Measurements from ENCODE around the gene ARMC6. TPM values are rescaled to one million over a fixed set of nuclear protein-coding genes. Genes with fewer than 3 reads are reported as not detected.

The ARMC6 gene
- total RNA-seq, 4 donors from 2014 or later: 15.9 to 24.0 (median 19.2) TPM

DNA sequence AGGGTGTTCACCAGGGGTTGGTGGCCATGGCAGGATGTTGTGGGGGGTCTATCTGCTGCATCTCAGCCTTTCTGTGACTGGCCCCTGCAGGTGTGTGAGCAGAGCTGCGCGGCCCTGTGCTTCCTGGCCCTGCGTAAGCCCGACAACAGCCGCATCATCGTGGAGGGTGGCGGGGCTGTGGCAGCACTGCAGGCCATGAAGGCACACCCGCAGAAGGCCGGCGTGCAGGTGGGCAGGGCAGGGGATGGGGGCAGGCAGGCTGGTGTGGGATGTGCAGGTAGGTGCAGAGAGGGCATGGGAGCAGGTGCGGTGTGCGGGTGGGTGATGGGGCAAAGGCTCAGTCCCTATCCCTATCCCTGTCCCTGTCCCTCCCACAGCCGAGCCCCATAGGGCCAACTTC lies 22.3 kb downstream of the ARMC6 start:
- ATAC-seq: no peak
- Histone ChIP-seq H3K27ac (no peak overlapping the region), H3K27me3 (no peaks in the 10 kb centered on the region), H3K4me3 (no peak overlapping the region), H3K4me1 (no peaks in the 10 kb centered on the region), H3K36me3 (peaks cover 0 to 89% of the 10 kb centered on the region in 2 donors), H3K9me3 (no peaks in the 10 kb centered on the region)
- TF ChIP-seq EP300 (IDR thresholded peaks at IDR 0.05) (no peak), POLR2A (IDR thresholded peaks at IDR 0.05) (no peak)
- WGBS, 2 donors (ENCODE audit: low coverage in 1 of 2): 86 to 96% methylated on average over 1 to 3 of the region's 13 CpGs

DNA sequence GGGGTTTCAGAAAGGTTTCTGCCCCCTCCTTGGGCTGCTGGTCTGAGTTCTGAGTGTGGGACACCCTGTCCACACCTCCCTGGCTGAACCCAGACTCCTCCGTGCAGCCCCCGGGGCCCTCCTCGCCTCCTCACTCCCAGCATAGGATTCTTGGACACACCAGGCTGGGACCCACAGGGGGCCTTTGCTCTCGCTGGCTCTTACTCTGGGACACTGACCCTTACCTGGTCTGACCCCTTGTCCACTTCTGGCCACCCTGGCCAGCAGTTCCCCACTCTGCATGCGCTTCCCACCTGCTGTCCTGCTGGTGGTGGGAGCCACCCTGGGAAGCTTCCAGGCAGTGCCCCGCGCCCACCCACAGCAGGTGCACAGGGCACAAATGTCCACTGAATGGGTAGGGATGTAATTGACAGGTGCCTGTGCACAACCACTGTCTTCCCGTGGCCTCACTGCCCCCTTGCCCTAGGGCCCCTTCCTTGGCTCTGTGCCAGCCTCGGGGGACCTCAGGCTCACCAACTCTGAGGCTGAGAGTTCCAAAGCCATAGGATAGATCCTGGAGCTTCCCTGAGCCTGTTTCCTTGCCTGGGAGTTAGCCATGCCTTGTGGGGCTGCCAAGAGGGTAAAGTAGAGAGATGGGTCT lies 23.4 kb downstream of the ARMC6 start:
- no peak for TF ChIP-seq POLR2A (IDR thresholded peaks at IDR 0.05)
- TF ChIP-seq EP300 (IDR thresholded peaks at IDR 0.05): no peak
- no peak for TF ChIP-seq POLR2AphosphoS5 (IDR thresholded peaks at IDR 0.05)
- no peak for TF ChIP-seq CTCF (IDR thresholded peaks at IDR 0.05)
- no peaks in the 10 kb centered on the region for H3K9me3 ChIP-seq
- H3K27ac ChIP-seq: no peak overlapping the region
- H3K4me1 ChIP-seq: no peaks in the 10 kb centered on the region
- H3K36me3 ChIP-seq: peaks cover 0 to 78% of the 10 kb centered on the region in 2 donors
- ATAC-seq: no peak
- no peaks in the 10 kb centered on the region for H3K27me3 ChIP-seq
- no peak overlapping the region for H3K4me3 ChIP-seq
- WGBS, 2 donors (ENCODE audit: low coverage in 1 of 2): 84 to 100% methylated on average over 1 to 4 of the region's 9 CpGs

DNA sequence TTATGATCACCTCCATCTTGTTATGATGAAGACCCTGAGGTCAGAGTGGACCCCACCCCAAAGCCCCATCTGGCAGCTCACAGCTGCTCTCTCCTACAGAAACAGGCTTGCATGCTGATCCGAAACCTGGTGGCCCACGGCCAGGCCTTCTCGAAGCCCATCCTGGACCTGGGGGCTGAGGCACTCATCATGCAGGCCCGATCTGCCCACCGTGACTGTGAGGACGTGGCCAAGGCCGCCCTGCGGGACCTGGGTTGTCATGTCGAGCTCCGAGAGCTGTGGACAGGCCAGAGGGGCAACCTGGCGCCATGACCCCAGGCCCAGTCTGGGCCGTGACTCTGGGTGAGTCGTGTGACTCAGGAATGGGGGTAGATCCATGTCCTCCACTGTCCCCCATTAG lies 23.9 kb downstream of the ARMC6 start:
- TF ChIP-seq CTCF (IDR thresholded peaks at IDR 0.05): no peak
- TF ChIP-seq POLR2A (IDR thresholded peaks at IDR 0.05): no peak
- no peak for TF ChIP-seq EP300 (IDR thresholded peaks at IDR 0.05)
- TF ChIP-seq POLR2AphosphoS5 (IDR thresholded peaks at IDR 0.05): no peak
- Histone ChIP-seq H3K9me3 (no peaks in the 10 kb centered on the region), H3K36me3 (peaks cover 0 to 73% of the 10 kb centered on the region in 2 donors), H3K27ac (no peak overlapping the region), H3K27me3 (no peaks in the 10 kb centered on the region), H3K4me1 (no peaks in the 10 kb centered on the region), H3K4me3 (no peak overlapping the region)
- ATAC-seq: no peak
- WGBS, 2 donors (ENCODE audit: low coverage in 1 of 2): 100% methylated on average over 1 of the region's 13 CpGs; no CpG with 5 or more reads in 1 of the 2 donors

DNA sequence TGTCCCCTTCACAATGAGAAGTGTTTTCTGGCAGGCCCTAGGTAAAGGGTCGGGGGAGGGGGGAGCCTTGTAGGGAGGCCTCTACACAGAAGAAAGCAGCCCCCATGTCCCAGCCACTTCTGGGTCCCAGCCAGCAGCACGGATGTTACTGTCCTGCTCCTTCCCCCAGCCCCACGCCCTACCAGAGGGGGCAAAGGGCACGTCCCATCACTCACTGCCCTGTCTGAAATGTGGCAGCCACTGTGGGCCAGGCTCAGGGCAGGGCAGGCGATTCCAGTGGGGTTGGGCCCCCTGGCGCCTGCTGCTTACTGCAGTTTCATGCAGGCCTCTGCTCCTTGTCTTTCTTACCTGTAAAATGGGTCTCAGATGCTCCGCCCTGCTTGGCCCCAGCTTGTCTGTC lies 24.3 kb downstream of the ARMC6 start:
- H3K9me3 ChIP-seq: no peaks in the 10 kb centered on the region
- 75% methylated on average over 3 of the region's 7 CpGs; no CpG with 5 or more reads in 1 of the 2 donors for WGBS, 2 donors (ENCODE audit: low coverage in 1 of 2)
- peaks cover 0 to 69% of the 10 kb centered on the region in 2 donors for H3K36me3 ChIP-seq
- no peaks in the 10 kb centered on the region for H3K27me3 ChIP-seq
- H3K4me3 ChIP-seq: no peak overlapping the region
- TF ChIP-seq EP300 (IDR thresholded peaks at IDR 0.05): no peak
- TF ChIP-seq POLR2AphosphoS5 (IDR thresholded peaks at IDR 0.05): no peak
- TF ChIP-seq CTCF (IDR thresholded peaks at IDR 0.05): no peak
- no peak for TF ChIP-seq POLR2A (IDR thresholded peaks at IDR 0.05)
- peaks cover 0 to 1% (median 0%) of the 10 kb centered on the region in 3 donors for H3K4me1 ChIP-seq
- no peak overlapping the region for H3K27ac ChIP-seq
- no peak for ATAC-seq

GRCh38 chr19:19059018-19059836 lies 25.8 kb downstream of the ARMC6 start:
- peaks cover 0 to 54% of the 10 kb centered on the region in 2 donors for H3K36me3 ChIP-seq
- 47 to 74% methylated on average over 3 to 5 of the region's 17 CpGs for WGBS, 2 donors (ENCODE audit: low coverage in 1 of 2)
- peaks cover 0 to 9% (median 0%) of the 10 kb centered on the region in 3 donors for H3K4me1 ChIP-seq
- ATAC-seq: no peak
- no peaks in the 10 kb centered on the region for H3K9me3 ChIP-seq
- no peak overlapping the region for H3K4me3 ChIP-seq
- no peak for TF ChIP-seq CTCF (IDR thresholded peaks at IDR 0.05)
- TF ChIP-seq POLR2A (IDR thresholded peaks at IDR 0.05): no peak
- TF ChIP-seq EP300 (IDR thresholded peaks at IDR 0.05): no peak
- no peak for TF ChIP-seq POLR2AphosphoS5 (IDR thresholded peaks at IDR 0.05)
- no peak overlapping the region for H3K27ac ChIP-seq
- H3K27me3 ChIP-seq: no peaks in the 10 kb centered on the region

All from gastroesophageal sphincter (tissue), 4 donors.